Measurements from ENCODE around the gene GNB2. TPM values are rescaled to one million over a fixed set of nuclear protein-coding genes. Genes with fewer than 3 reads are reported as not detected.

GNB2 gene
- 90.3 and 115 TPM in 2 replicates for total RNA-seq

GRCh38 chr7:100673302-100673941 lies at the start of gene GNB2:
GNB2 (plus strand) TSS chr7:100673740; CDS start chr7:100676266, 2,526 bp downstream.
- DNase-seq (ENCODE audit: low read depth, low spot score) = peak; percentile 98

- no peak for DNase-seq (ENCODE audit: low read depth, low spot score)
These were observed 49.4 kb upstream of the GNB2 start for GRCh38 chr7:100623951-100624824.

GRCh38 chr7:100626055-100626454 lies 47.5 kb upstream of the GNB2 start:
- DNase-seq (ENCODE audit: low read depth, low spot score) = no peak

GRCh38 chr7:100626530-100627237 lies 46.9 kb upstream of the GNB2 start:
- peak; percentile 44 for DNase-seq (ENCODE audit: low read depth, low spot score)

- no peak for DNase-seq (ENCODE audit: low read depth, low spot score)
These were observed 46.3 kb upstream of the GNB2 start for GRCh38 chr7:100627238-100627549.

GRCh38 chr7:100629117-100629716 lies 44.3 kb upstream of the GNB2 start:
- no peak for DNase-seq (ENCODE audit: low read depth, low spot score)

GRCh38 chr7:100630066-100630465 lies 43.5 kb upstream of the GNB2 start:
- DNase-seq (ENCODE audit: low read depth, low spot score) = no peak

- DNase-seq (ENCODE audit: low read depth, low spot score) = no peak
These were observed 40.4 kb upstream of the GNB2 start for GRCh38 chr7:100632951-100633717.

- DNase-seq (ENCODE audit: low read depth, low spot score) = no peak
These were observed 33.5 kb upstream of the GNB2 start for GRCh38 chr7:100639995-100640516.

GRCh38 chr7:100640517-100641440 lies 32.8 kb upstream of the GNB2 start:
- DNase-seq (ENCODE audit: low read depth, low spot score) = no peak

- DNase-seq (ENCODE audit: low read depth, low spot score) = no peak
These were observed 32.1 kb upstream of the GNB2 start, which contains the start of gene TFR2 for GRCh38 chr7:100641463-100641859. TFR2 (minus strand) TSS chr7:100641552; CDS start chr7:100641509, 43 bp downstream.

GRCh38 chr7:100641860-100642533 lies 31.5 kb upstream of the GNB2 start:
- no peak for DNase-seq (ENCODE audit: low read depth, low spot score)

- no peak for DNase-seq (ENCODE audit: low read depth, low spot score)
These were observed 31.0 kb upstream of the GNB2 start for GRCh38 chr7:100642534-100642907.

- no peak for DNase-seq (ENCODE audit: low read depth, low spot score)
These were observed 23.5 kb upstream of the GNB2 start for GRCh38 chr7:100649826-100650565.

- no peak for DNase-seq (ENCODE audit: low read depth, low spot score)
These were observed 18.4 kb upstream of the GNB2 start for GRCh38 chr7:100654908-100655831.

- no peak for DNase-seq (ENCODE audit: low read depth, low spot score)
These were observed 17.4 kb upstream of the GNB2 start, which contains the start of gene ACTL6B for GRCh38 chr7:100655908-100656674. ACTL6B (minus strand) TSS chr7:100656448; CDS start chr7:100656354, 94 bp downstream.

All from pulmonary artery endothelial cell (primary cell).